ENCODE data around the gene MYO15B. TPM values are rescaled to one million over a fixed set of nuclear protein-coding genes. Genes with fewer than 3 reads are reported as not detected.
A peak's percentile ranks its signal among the peaks of the same experiment; 100 is the strongest.

MYO15B gene
- total and polyA plus RNA-seq, 2 of the 13 experiments (the other 11 are each of a cell fraction or from before 2014, with no cell fraction given): 2.8 to 8.1 TPM

GRCh38 chr17:75561927-75562603 is 25.5 kb upstream of the MYO15B start (continued):
- TF ChIP-seq SMC3 (IDR thresholded peaks at IDR 0.05; ENCODE audit: low read length) (peak; percentile 17; the same call in 1 of the 2 replicates), ZMYM3 (CRISPR knock-in tag; IDR thresholded peaks at IDR 0.05) (0 out of 2 replicates have a peak, but pooled peaks have one; percentile 15), ZNF644 (CRISPR knock-in tag; IDR thresholded peaks at IDR 0.05; ENCODE audit: low read depth) (no peak), CEBPG (CRISPR knock-in tag; IDR thresholded peaks at IDR 0.05) (no peak), ARNT2 (CRISPR knock-in tag; IDR thresholded peaks at IDR 0.05; ENCODE audit: low read depth) (no peak), ZNF205 (CRISPR knock-in tag; IDR thresholded peaks at IDR 0.05) (0 out of 2 replicates have a peak, but pooled peaks have one; percentile 49), THAP11 (CRISPR knock-in tag; IDR thresholded peaks at IDR 0.05) (no peak), RFX1 (IDR thresholded peaks at IDR 0.05) (no peak), AHR (CRISPR knock-in tag; IDR thresholded peaks at IDR 0.05) (no peak), NAIF1 (CRISPR knock-in tag; IDR thresholded peaks at IDR 0.05; ENCODE audit: borderline replicate concordance) (no peak), RARA (CRISPR knock-in tag; IDR thresholded peaks at IDR 0.05) (0 out of 2 replicates have a peak, but pooled peaks have one; percentile 19), MXD4 (CRISPR knock-in tag; IDR thresholded peaks at IDR 0.05) (no peak), HOXA7 (CRISPR knock-in tag; IDR thresholded peaks at IDR 0.05) (no peak), EEA1 (CRISPR knock-in tag; IDR thresholded peaks at IDR 0.05; ENCODE audit: borderline replicate concordance) (no peak), ZNF331 (CRISPR knock-in tag; IDR thresholded peaks at IDR 0.05) (peak; percentile 21; the same call in 1 of the 2 replicates), ZFP37 (CRISPR knock-in tag; IDR thresholded peaks at IDR 0.05; ENCODE audit: borderline replicate concordance) (no peak), ZNF232 (CRISPR knock-in tag; IDR thresholded peaks at IDR 0.05; ENCODE audit: borderline replicate concordance) (peak; percentile 95), ZNF556 (CRISPR knock-in tag; IDR thresholded peaks at IDR 0.05; ENCODE audit: borderline replicate concordance) (no peak), TBP (CRISPR knock-in tag; IDR thresholded peaks at IDR 0.05) (no peak), GATAD2A (CRISPR knock-in tag; IDR thresholded peaks at IDR 0.05) (no peak), STAG1 (CRISPR knock-in tag; IDR thresholded peaks at IDR 0.05) (peak; percentile 54), ATF7 (IDR thresholded peaks at IDR 0.05) (no peak), ATF7 (CRISPR knock-in tag; IDR thresholded peaks at IDR 0.05) (no peak), ZFY (CRISPR knock-in tag; IDR thresholded peaks at IDR 0.05) (no peak), TBX2 (CRISPR knock-in tag; IDR thresholded peaks at IDR 0.05; ENCODE audit: borderline replicate concordance) (peak; percentile 41; the same call in 1 of the 2 replicates), PATZ1 (CRISPR knock-in tag; IDR thresholded peaks at IDR 0.05) (peak; percentile 8; the same call in 1 of the 2 replicates), ZNF558 (CRISPR knock-in tag; IDR thresholded peaks at IDR 0.05; ENCODE audit: borderline replicate concordance) (no peak)
- TF ChIP-seq, protein P1, sequence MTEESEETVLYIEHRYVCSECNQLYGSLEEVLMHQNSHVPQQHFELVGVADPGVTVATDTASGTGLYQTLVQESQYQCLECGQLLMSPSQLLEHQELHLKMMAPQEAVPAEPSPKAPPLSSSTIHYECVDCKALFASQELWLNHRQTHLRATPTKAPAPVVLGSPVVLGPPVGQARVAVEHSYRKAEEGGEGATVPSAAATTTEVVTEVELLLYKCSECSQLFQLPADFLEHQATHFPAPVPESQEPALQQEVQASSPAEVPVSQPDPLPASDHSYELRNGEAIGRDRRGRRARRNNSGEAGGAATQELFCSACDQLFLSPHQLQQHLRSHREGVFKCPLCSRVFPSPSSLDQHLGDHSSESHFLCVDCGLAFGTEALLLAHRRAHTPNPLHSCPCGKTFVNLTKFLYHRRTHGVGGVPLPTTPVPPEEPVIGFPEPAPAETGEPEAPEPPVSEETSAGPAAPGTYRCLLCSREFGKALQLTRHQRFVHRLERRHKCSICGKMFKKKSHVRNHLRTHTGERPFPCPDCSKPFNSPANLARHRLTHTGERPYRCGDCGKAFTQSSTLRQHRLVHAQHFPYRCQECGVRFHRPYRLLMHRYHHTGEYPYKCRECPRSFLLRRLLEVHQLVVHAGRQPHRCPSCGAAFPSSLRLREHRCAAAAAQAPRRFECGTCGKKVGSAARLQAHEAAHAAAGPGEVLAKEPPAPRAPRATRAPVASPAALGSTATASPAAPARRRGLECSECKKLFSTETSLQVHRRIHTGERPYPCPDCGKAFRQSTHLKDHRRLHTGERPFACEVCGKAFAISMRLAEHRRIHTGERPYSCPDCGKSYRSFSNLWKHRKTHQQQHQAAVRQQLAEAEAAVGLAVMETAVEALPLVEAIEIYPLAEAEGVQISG (CRISPR knock-in tag; IDR thresholded peaks at IDR 0.05): 0 out of 2 replicates have a peak, but pooled peaks have one; percentile 15
- TF ChIP-seq, protein P2, sequence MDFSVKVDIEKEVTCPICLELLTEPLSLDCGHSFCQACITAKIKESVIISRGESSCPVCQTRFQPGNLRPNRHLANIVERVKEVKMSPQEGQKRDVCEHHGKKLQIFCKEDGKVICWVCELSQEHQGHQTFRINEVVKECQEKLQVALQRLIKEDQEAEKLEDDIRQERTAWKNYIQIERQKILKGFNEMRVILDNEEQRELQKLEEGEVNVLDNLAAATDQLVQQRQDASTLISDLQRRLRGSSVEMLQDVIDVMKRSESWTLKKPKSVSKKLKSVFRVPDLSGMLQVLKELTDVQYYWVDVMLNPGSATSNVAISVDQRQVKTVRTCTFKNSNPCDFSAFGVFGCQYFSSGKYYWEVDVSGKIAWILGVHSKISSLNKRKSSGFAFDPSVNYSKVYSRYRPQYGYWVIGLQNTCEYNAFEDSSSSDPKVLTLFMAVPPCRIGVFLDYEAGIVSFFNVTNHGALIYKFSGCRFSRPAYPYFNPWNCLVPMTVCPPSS (IDR thresholded peaks at IDR 0.05): no peak

Measured in HepG2 (cell line).